GM12873 (cell line): Measurements from ENCODE around the gene ASB14.

Source experiments
- CTCF ChIP-seq: IDR thresholded peaks from 2 replicates; pipeline ENCODE4 v1.5.1; 2012; ENCODE audit warnings: low read depth, mild to moderate bottlenecking, moderate library complexity, low read length, control low read depth; ENCODE audit not compliant: insufficient read depth; ENCODE audit errors: missing control alignments

Gene ASB14

GRCh38 chr3:57292159-57292896 lies at the start of gene ASB14:
Gene ASB14, minus strand, starts transcription at chr3:57292685. Its CDS starts 652 bp downstream, at chr3:57292033.
- TF ChIP-seq CTCF, result no peak

- TF ChIP-seq CTCF, result no peak
These were observed 42.9 kb upstream of the ASB14 start for GRCh38 chr3:57335283-57335938.

GRCh38 chr3:57331078-57331610 lies 38.7 kb upstream of the ASB14 start:
- TF ChIP-seq CTCF, result no peak

- no peak for TF ChIP-seq CTCF
These were observed 21.7 kb upstream of the ASB14 start for GRCh38 chr3:57314204-57314603.

GRCh38 chr3:57309769-57310360 lies 17.4 kb upstream of the ASB14 start:
- TF ChIP-seq CTCF, result no peak

GRCh38 chr3:57298041-57298440 lies 5.6 kb upstream of the ASB14 start:
- TF ChIP-seq CTCF, result no peak

- no peak for TF ChIP-seq CTCF
These were observed 527 bp upstream of the ASB14 start for GRCh38 chr3:57292897-57293526.
